ENCODE measurements around the gene IFITM10.

GRCh38 chr11:1744891-1745700 lies 5.3 kb downstream of the IFITM10 start:
- no peak for TF ChIP-seq CTCF (IDR thresholded peaks at IDR 0.05)
- no peak for TF ChIP-seq POLR2AphosphoS5 (IDR thresholded peaks at IDR 0.05)
- TF ChIP-seq POLR2A (IDR thresholded peaks at IDR 0.05): no peak
